ENCODE results near the gene RCBTB2.
A peak's percentile ranks its signal among the peaks of the same experiment; 100 is the strongest.

RCBTB2 gene

DNA sequence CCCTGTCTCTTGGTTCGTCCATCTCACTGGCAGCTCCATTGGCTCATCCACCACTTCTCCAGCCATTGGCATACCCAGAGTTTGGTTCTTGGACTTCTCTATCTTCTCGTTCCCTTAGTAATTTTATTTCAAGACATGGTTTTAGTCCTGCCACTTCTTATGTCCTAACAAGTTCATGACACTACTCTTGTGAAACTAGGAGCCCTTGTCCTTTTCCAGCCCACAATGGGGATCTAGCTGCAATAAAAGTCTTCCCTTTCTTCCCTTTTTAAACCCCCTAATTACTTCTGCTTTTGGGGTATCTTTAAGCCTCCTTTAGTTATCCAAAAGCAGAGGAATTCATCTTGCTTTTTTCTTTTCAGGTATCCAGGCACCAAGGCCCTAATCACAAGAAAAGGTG lies 2.9 kb upstream of the RCBTB2 start:
- TF ChIP-seq, protein P1, sequence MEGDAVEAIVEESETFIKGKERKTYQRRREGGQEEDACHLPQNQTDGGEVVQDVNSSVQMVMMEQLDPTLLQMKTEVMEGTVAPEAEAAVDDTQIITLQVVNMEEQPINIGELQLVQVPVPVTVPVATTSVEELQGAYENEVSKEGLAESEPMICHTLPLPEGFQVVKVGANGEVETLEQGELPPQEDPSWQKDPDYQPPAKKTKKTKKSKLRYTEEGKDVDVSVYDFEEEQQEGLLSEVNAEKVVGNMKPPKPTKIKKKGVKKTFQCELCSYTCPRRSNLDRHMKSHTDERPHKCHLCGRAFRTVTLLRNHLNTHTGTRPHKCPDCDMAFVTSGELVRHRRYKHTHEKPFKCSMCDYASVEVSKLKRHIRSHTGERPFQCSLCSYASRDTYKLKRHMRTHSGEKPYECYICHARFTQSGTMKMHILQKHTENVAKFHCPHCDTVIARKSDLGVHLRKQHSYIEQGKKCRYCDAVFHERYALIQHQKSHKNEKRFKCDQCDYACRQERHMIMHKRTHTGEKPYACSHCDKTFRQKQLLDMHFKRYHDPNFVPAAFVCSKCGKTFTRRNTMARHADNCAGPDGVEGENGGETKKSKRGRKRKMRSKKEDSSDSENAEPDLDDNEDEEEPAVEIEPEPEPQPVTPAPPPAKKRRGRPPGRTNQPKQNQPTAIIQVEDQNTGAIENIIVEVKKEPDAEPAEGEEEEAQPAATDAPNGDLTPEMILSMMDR (IDR thresholded peaks at IDR 0.05; ENCODE audit: insufficient read depth, missing control alignments) = no peak
- FAIRE-seq (no peak), DNase-seq (ENCODE audit: insufficient read length, low spot score) (no peak)

DNA sequence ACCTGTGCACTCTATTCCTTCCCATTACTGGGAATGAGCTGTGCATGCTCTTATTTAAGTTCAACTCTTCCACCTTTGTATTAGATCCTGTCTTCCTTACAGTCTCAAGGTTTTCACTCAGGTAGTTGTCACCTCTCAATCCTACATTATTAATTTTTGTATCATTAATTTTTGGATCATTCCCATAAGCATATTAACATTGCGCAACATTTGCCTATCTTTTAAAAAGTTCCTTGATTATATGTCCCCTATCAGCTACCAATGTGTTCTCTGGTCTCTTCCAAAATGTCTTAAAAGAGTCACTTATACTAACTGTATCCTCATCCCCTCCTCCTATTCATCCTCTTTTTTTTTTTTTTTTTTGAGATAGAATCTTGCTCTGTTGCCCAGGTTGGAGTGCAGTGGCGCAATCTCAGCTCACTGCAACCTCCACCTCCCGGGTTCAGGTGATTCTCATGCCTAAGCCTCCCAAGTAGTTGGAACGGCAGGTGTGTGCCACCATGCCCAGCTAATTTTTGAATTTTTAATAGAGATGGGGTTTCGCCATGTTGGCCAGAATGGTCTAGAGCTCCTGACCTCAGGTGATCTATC lies 2.1 kb upstream of the RCBTB2 start:
- TF ChIP-seq, protein P1 (IDR thresholded peaks at IDR 0.05; ENCODE audit: insufficient read depth, missing control alignments) = no peak
- DNase-seq (ENCODE audit: insufficient read length, low spot score) (no peak), FAIRE-seq (no peak)

DNA sequence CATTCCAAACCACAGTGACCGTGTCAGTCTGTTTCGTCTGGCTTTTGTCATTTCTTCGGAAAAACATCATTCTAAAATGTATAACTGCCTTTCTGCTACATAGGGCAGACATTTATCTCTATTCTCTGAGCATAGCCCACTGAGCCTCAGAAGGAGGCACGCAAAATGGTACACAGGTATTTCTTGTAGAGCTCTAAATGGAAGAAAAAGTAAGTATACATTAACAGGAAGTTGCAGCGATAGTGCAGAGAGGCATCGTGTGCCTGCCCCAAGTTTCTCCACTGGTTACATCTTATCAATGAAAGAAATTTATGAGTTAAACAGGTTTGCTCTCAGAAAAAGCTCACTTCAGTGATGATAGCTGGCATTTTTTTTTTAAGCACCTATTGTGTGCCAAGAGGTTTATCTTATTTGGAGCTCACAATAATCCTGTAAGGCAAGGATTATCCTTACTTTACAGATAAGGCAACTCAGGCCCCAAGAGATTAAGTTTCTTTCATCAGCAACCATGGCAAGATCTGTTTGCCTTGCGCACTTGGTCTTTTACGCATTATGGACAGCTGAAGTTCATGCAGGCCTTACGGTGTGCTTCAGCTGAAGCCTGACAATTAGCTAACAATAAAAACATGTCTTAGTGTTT lies 1.2 kb upstream of the RCBTB2 start:
- FAIRE-seq (peak; percentile 87), DNase-seq (ENCODE audit: insufficient read length, low spot score) (peak; percentile 20)
- TF ChIP-seq, protein P1 (IDR thresholded peaks at IDR 0.05; ENCODE audit: insufficient read depth, missing control alignments) = no peak

DNA sequence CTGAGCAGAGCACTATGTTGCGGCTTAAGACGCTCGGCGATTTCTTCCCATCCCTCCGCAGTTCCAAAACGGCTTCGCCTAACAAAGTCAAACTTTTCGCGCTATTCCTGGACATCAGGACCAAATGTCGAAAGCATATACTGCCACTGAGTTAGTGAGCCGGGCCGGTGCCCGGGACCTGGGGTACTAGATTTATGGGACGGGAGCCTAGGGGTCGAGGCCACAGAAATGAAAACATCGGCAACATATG lies 699 bp downstream of the RCBTB2 start:
- FAIRE-seq = no peak
- no peak for DNase-seq (ENCODE audit: insufficient read length, low spot score)
- TF ChIP-seq, protein P1 (IDR thresholded peaks at IDR 0.05; ENCODE audit: insufficient read depth, missing control alignments) = no peak

DNA sequence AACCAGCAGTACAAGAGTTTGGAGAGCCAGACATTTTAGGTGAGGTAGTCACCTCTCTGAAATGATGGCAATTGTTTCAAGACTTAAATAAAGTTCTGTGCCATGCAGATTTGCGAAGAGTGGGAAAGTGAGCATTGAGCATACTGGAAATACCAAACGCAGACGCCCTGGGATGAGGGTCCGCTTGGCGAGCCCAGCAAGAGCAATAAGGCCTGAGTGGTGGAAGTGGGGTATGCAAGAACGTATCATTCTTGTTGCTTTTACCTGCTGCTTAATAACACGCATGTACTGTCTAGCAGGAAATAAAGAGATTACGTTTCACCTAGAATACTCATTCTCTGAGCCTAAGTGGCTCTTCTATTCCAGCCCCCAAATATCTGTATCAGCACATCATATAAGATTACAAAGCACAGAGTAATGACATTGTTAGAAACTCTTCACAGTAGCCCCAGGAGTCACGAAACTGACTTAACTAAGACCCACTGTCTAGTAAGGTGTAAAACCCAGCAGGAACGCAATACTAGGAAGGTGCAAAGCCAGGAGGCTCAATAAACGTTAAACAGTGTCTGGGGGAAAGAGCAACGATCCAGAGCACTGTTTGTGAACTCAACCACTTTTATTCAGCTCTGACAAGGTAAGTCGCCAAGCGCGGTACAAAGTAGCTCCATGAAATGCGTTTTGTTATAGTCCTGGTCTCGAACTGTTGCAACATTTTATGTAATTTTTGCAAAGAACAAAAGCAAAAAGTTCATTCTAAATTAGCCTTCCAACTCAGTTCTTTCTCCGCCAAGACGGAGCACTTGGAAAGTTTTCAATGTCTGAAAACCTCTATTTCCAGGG lies 1.2 kb downstream of the RCBTB2 start:
- TF ChIP-seq, protein P1 (IDR thresholded peaks at IDR 0.05; ENCODE audit: insufficient read depth, missing control alignments) = no peak
- FAIRE-seq (no peak), DNase-seq (ENCODE audit: insufficient read length, low spot score) (no peak)

DNA sequence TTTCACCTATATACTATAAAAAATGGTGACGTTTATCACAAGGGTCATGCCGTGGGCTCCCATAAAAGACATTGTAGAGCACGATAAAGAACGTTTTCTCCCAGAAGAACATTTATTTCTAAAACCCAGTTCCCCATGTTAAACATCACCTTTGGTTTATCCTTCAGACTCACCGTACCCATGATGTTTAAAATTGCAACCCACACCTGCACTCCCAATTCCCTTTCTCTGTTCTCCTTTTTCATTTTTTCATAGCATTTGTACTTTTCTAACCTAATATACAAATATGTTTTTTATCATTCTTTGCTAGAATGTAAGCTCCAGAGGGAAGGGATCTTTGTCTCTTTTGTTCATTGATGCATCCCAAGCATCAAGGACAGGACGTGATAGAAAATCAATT lies 2.0 kb downstream of the RCBTB2 start:
- FAIRE-seq (no peak), DNase-seq (ENCODE audit: insufficient read length, low spot score) (no peak)
- TF ChIP-seq, protein P1 (IDR thresholded peaks at IDR 0.05; ENCODE audit: insufficient read depth, missing control alignments) = no peak

DNA sequence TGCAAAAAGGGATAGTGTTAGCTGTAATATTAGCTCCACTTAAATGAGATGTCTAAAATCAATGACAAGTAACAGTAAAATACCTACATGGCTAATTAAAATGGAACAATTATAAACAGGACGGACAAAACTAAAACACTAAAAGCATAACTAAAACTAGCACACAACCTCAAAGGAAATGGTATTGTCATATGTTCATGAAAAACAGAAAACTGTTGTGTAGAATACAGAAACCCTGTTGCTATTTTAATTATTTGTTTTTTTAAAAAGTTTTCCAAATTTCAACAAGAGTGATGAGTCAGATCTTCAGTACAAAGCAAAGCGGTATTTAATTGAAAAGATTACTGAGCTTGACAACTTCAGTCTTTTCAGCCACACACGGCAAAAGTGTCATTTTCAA lies 4.2 kb downstream of the RCBTB2 start:
- TF ChIP-seq, protein P1 (IDR thresholded peaks at IDR 0.05; ENCODE audit: insufficient read depth, missing control alignments) = no peak
- DNase-seq (ENCODE audit: insufficient read length, low spot score) (no peak), FAIRE-seq (peak; percentile 38)

All from D721Med (cell line).